K562 (cell line): ENCODE data around the gene NIPBL.

Experiments
- ATF1 ChIP-seq, 2 experiments: fragments of 450-650 bp in 1 of 2; IDR thresholded peaks; 2 replicates each; pipeline ENCODE4 v1.6.1; 2016; ENCODE audit warnings: missing compliant biosample characterization in 1 of 2, missing genetic modification characterization in 1 of 2
- CTCF ChIP-seq, 3 experiments: IDR thresholded peaks in 2 of 3; conservative IDR thresholded peaks in 1 of 3; 2 replicates each; pipeline ENCODE4 v1.5.1; 2011 to 2012; ENCODE audit warnings: low read length in 3 of 3, mild to moderate bottlenecking in 3 of 3, control low read depth in 2 of 3, improper control_type of control experiment in 1 of 3, inconsistent platforms in 1 of 3, low read depth in 1 of 3, mixed read lengths in 1 of 3, moderate library complexity in 1 of 3; ENCODE audit not compliant: insufficient read depth in 2 of 3
- RAD51 ChIP-seq: fragments of 450-650 bp; IDR thresholded peaks from 2 replicates; pipeline ENCODE4 v1.7.1; 2016; ENCODE audit warnings: low read depth, mild to moderate bottlenecking, borderline replicate concordance
- RNF219 ChIP-seq: fragments of 250-450 bp; sonication (Bioruptor Pico); IDR thresholded peaks from 2 replicates; pipeline ENCODE4 v1.5.0; 2022; ENCODE audit warnings: mild to moderate bottlenecking
- SMAD1 ChIP-seq: fragments of 150-350 bp; IDR thresholded peaks from 2 replicates; pipeline ENCODE4 v1.6.1; 2014; ENCODE audit warnings: low read length, low read depth; ENCODE audit not compliant: partially characterized antibody
- USF2 ChIP-seq: sonication (generic); formaldehyde crosslinking; IDR thresholded peaks from 2 replicates; pipeline ENCODE4 v1.5.0; 2020; ENCODE audit warnings: missing genetic modification reagents
- ZKSCAN1 ChIP-seq: fragments of 150-350 bp; IDR thresholded peaks from 2 replicates; pipeline ENCODE4 v1.6.1; 2016; ENCODE audit warnings: low read depth, low read length
- ZNF140 ChIP-seq: fragments of 250-450 bp; sonication (Bioruptor Pico); IDR thresholded peaks from 2 replicates; pipeline ENCODE4 v1.8.0; 2021; ENCODE audit warnings: moderate library complexity, mild to moderate bottlenecking, inconsistent platforms
- ZNF224 ChIP-seq: sonication (generic); formaldehyde crosslinking; IDR thresholded peaks from 2 replicates; pipeline ENCODE4 v1.8.0; 2022; ENCODE audit warnings: mild to moderate bottlenecking, missing genetic modification reagents

GRCh38 chr5:37043693-37044092 is 167.1 kb downstream of the NIPBL start:
- no peak for TF ChIP-seq ZKSCAN1
- TF ChIP-seq RNF219 (CRISPR knock-in tag) = no peak
- TF ChIP-seq CTCF (IDR thresholded peaks at IDR 0.05 in 2 of 3, conservative IDR thresholded peaks at IDR 0.05 in 1 of 3; ENCODE audit: insufficient read depth in 2 of 3, low read depth in 1 of 3, low read length in 3 of 3) = peak in 1 of 3 experiments; percentile 25; a peak in 2 of 6 replicates
- TF ChIP-seq ATF1 (CRISPR knock-in tag; IDR thresholded peaks at IDR 0.05) = no peak
- no peak for TF ChIP-seq ATF1 (tag; IDR thresholded peaks at IDR 0.05)
- no peak for TF ChIP-seq RAD51
- no peak for TF ChIP-seq ZNF224 (CRISPR knock-in tag)
- TF ChIP-seq ZNF140 (CRISPR knock-in tag) = no peak
- TF ChIP-seq USF2 (CRISPR knock-in tag) = no peak
- no peak for TF ChIP-seq SMAD1
